NCI-H1417 treated with DMSO at 0.1 percent for 48 hours (cell line): ENCODE measurements around the gene PGA5.
A peak's percentile ranks its signal among the peaks of the same experiment; 100 is the strongest.

Experiments used
- DNase-seq: peaks from one replicate; lab custom pipeline; 2025; lab: John Stamatoyannopoulos, UW

The PGA5 gene

DNA sequence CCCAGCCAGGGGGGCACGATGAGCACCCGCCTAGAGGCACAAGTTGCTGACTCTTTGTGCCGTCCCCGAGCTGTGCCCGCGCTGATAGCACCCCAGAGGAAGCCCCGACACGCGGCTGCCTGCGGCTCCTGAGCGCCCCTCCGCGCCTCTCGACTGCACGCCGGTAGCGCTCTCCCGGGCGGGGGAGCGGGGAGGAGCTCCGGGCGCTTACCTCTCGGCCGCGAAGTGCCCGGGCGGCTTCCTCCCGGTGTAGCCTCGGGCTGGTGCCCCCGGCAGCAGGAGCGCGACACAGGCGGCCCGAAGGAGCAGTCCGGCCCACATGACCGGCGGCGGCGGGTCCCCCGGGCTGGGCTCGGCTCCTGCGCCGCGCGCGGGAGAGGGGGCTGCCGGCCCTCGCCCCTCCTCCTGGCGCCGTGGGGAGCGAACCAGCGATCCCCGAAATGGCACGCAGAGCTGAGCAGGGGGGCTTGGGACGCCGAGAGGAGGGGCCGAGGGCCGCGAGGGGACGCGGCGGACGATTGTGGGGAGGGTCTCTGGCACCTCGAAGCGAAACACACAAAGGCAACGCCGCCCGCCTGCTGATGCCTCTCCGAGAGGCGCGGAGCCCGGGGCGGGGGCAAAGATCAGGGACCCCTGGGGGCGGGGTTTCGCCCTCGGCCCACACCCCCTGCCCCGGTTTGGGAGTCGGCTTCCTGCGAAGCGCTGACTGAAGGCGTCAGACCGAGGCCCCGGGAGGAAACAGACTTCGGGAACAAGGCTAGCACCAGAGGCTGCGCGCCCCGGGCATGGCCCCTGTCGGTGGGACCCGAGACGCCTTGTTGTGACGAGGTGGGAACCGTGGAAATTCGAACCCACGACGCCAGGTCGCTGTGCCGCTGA lies 54.0 kb downstream of the PGA5 start, which contains the start of gene VWCE:
VWCE (minus strand) TSS at position 600 of the 879 bp plus-strand sequence; CDS start at position 321, 279 bp downstream.
- peak; percentile 20 for DNase-seq

DNA sequence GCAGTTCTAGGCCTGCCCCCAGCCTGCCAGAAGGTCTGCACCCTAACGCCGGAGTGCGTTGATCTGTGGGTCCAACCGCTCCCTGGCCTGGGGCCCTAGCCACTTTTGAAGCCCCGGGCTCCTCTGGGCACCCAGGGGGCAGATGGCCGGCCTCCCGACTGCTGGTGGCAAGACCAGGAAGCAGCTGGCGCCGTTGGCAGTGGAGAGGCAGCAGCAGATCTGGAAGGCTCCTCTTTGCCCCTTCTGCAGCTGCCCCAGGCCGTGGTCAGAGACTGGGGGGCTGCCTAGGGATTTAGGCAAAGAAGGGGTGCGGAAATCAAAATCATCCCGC lies 54.6 kb downstream of the PGA5 start:
- DNase-seq, result no peak

DNA sequence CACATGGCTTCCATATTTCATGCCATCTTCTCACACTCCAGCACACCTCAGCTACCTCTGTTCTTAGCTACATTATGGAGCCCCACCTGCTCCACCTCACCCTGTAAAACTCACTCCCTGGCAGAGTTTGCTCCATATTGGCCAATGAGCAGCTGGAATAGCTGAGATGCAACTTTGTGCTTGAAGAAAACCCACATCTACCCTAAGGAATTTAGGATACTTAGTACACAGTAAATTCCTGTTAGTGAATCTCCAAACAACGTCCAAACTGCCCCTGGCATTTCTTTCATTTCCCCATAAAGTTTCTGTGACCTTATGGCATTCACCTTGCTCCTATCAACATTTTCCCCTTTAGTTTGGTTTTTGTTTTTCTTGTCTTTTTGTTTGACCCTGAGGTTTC lies 56.4 kb downstream of the PGA5 start:
- no peak for DNase-seq

DNA sequence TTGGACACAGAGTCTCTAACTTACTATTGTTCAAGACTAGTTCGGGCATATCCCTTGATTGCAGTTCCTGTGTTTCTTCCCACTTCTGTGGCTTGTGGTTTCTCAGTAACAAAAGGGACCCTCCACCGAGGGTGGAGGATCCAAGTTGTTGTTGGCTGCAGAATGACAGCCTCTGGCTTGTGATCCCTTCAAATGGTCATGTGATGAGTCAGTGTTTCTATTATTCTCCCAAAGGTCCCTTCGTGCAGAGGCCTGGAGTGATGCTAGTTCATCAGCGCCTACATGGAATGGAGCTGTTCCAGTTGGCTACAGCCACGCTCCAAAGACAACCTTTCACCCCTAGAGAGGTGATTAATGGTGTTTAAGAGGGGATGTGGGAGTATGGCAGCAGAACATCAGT lies 56.8 kb downstream of the PGA5 start:
- DNase-seq, result no peak

- no peak for DNase-seq
These were observed 57.8 kb downstream of the PGA5 start for GRCh38 chr11:61298663-61299244.
